Kidney epithelial cell (primary cell): ENCODE measurements around the gene GUCY1A1. TPM values are rescaled to one million over a fixed set of nuclear protein-coding genes. Genes with fewer than 3 reads are reported as not detected.

Source experiments
- DNase-seq: peaks from one replicate; pipeline ENCODE4 v3.0.0-alpha.2; 2010; ENCODE audit warnings: low read depth
- H3K27me3 ChIP-seq: 2 replicates; pipeline ENCODE4 v1.6.0; 2011; ENCODE audit warnings: low read length; ENCODE audit not compliant: control insufficient read depth, insufficient read depth
- H3K36me3 ChIP-seq: 2 replicates; pipeline ENCODE4 v1.5.1; 2011; ENCODE audit warnings: low read length; ENCODE audit not compliant: control insufficient read depth, insufficient read depth
- H3K4me3 ChIP-seq: 2 replicates; pipeline ENCODE4 v1.5.1; 2011; ENCODE audit warnings: low read depth, mild to moderate bottlenecking, control low read depth, low read length
- total RNA-seq: library from RNA; depleted of rRNA; stranded (reverse); fragments of >200 nt; gene quantifications from 2 replicates; pipeline ENCODE4 v1.2.3, GENCODE V29; 2015
- TF ChIP-seq, protein P1 (sequence below): IDR thresholded peaks from 2 replicates; pipeline ENCODE4 v1.5.1; 2011; ENCODE audit warnings: mild to moderate bottlenecking, moderate library complexity, low read length, control low read depth, inconsistent platforms; ENCODE audit not compliant: insufficient read depth, poor library complexity, severe bottlenecking

GUCY1A1 gene
- total RNA-seq, 1 donor from 2014 or later, result 3.1 TPM

DNA sequence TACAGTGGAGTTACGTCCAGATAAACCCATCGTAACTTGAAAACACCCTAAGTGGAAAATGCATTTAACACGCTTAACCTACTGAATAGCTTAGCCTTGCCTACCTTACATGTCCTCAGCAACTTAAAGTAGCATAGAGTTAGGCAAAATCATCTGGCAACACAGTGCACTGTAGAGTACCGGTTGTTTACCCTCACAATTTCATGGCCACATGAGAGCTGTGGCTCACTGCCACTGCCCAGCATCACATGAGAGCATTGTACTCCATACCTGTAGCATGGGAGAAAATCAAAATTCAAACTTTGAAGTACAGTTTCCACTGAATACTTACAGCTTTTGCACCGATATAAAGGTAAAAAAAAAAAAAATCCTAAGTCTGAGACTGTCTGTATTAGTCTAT lies 40.6 kb downstream of the GUCY1A1 start:
- TF ChIP-seq, protein P1, sequence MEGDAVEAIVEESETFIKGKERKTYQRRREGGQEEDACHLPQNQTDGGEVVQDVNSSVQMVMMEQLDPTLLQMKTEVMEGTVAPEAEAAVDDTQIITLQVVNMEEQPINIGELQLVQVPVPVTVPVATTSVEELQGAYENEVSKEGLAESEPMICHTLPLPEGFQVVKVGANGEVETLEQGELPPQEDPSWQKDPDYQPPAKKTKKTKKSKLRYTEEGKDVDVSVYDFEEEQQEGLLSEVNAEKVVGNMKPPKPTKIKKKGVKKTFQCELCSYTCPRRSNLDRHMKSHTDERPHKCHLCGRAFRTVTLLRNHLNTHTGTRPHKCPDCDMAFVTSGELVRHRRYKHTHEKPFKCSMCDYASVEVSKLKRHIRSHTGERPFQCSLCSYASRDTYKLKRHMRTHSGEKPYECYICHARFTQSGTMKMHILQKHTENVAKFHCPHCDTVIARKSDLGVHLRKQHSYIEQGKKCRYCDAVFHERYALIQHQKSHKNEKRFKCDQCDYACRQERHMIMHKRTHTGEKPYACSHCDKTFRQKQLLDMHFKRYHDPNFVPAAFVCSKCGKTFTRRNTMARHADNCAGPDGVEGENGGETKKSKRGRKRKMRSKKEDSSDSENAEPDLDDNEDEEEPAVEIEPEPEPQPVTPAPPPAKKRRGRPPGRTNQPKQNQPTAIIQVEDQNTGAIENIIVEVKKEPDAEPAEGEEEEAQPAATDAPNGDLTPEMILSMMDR, result no peak
- Histone ChIP-seq H3K36me3 (no peaks in the 10 kb centered on the region), H3K4me3 (no peak overlapping the region), H3K27me3 (no peaks in the 10 kb centered on the region)
- DNase-seq, result no peak

DNA sequence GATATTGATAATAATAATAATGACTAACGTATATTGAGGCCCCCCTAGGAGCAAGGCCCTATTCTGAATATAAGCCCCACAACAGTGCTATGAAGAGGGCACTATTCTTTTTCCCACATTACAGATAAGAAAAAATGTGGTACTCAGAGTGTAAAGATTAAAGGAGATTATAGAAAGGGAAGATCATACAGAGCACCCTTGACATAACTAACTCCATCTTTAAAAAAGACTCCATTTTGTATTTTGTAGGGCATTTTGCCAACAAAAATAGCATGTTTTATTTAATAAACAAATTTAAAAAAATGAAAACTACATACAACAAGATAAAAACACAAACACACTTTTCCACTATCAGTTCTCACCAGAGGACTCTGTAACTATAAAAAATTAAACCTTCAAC lies 42.1 kb downstream of the GUCY1A1 start:
- no peak overlapping the region for H3K4me3 ChIP-seq
- no peaks in the 10 kb centered on the region for H3K27me3 ChIP-seq
- H3K36me3 ChIP-seq, result no peaks in the 10 kb centered on the region
- no peak for DNase-seq
- TF ChIP-seq, protein P1, result no peak

DNA sequence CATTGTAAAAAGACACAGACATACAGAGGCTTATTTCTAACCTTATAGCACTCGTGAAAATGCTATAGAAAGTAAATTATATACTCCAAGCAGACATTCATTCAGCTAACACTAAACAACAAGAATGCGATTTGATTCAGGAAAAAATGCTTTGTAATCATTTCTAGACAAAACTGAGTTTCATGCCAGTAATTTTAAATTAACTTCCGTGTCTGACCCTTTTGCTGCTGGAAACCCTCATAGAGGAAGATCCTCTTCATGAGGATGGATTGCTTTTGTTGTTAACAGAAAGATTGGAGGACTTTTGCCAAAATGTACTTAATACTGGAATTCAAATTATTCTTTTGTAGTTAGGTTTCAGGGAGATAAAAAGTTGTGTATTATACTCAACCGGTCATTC lies 43.3 kb downstream of the GUCY1A1 start:
- no peak for DNase-seq
- TF ChIP-seq, protein P1, result no peak
- no peaks in the 10 kb centered on the region for H3K36me3 ChIP-seq
- no peak overlapping the region for H3K4me3 ChIP-seq
- no peaks in the 10 kb centered on the region for H3K27me3 ChIP-seq

DNA sequence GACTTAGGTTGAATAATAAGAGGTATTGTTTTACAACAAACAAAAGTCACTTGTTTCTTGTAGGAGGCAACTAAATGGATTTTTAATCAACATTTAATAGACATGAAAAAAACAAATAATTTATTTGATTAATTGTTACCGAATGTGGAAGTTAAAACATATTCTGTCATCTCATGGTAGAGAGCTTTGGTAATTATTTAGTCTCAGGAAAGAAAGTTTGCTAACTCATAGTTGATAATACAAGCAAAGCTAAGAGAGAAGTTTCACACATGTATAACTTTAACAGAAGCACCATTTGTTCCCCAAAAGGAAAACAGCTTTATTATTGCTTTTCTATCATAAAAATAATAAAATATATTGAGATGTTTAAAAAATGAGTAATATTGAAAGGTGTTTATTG lies 44.9 kb downstream of the GUCY1A1 start:
- no peak for DNase-seq
- TF ChIP-seq, protein P1, result no peak
- no peaks in the 10 kb centered on the region for H3K27me3 ChIP-seq
- H3K36me3 ChIP-seq, result no peaks in the 10 kb centered on the region
- H3K4me3 ChIP-seq, result no peak overlapping the region

DNA sequence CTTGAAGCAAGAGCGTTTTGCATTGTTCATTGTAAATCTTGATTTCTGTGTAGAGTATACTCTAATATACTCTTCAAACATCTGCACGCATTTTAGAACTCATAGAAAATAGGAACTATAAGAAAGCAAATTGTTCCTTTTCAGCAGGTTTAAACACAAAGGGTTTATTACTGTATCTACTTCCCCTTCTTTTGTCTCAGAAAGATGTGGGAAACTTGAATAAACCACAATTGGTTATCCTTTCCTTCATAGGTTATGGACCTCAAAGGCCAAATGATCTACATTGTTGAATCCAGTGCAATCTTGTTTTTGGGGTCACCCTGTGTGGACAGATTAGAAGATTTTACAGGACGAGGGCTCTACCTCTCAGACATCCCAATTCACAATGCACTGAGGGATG lies 46.2 kb downstream of the GUCY1A1 start:
- Histone ChIP-seq H3K27me3 (no peaks in the 10 kb centered on the region), H3K36me3 (no peaks in the 10 kb centered on the region), H3K4me3 (no peak overlapping the region)
- TF ChIP-seq, protein P1, result no peak
- no peak for DNase-seq

DNA sequence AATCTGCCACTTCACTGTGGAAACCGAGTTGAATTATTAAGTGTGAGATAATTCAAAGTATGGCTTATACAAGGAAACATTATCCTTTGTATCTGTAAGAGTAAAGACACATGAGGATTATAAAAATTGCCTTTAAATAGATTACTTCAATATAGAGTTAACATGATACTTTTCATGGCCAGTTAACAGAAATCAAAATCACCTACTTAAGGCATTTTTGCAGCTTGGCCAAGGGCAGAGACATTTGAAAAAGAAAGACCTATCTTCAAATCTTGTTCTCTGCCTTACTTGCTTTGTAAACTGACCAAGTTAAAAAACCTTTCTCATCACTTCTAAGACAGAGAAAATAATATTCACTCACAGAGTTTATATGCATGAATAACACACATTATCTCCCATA lies 47.3 kb downstream of the GUCY1A1 start:
- DNase-seq, result no peak
- H3K4me3 ChIP-seq, result no peak overlapping the region
- H3K27me3 ChIP-seq, result no peaks in the 10 kb centered on the region
- no peaks in the 10 kb centered on the region for H3K36me3 ChIP-seq
- TF ChIP-seq, protein P1, result no peak
